Measurements from ENCODE around the gene MCTP1.
"Not testable (repeated sequence)": the region's sequence is repeated elsewhere in the genome, so short reads cannot be mapped to it uniquely, and the experiment has no call there.

The MCTP1 gene

GRCh38 chr5:95027151-95027721 lies 257.7 kb downstream of the MCTP1 start:
- DNase-seq (ENCODE audit: low read depth), result no peak

- DNase-seq (ENCODE audit: low read depth), result no peak
Measured at GRCh38 chr5:95026718-95027117, 258.2 kb downstream of the MCTP1 start.

GRCh38 chr5:95022967-95023695 lies 261.8 kb downstream of the MCTP1 start:
- DNase-seq (ENCODE audit: low read depth), result no peak

GRCh38 chr5:95020345-95020744 lies 264.5 kb downstream of the MCTP1 start:
- DNase-seq (ENCODE audit: low read depth), result no peak

- DNase-seq (ENCODE audit: low read depth), result no peak
Measured at GRCh38 chr5:95018946-95019345, 265.9 kb downstream of the MCTP1 start.

- DNase-seq (ENCODE audit: low read depth), result no peak
Measured at GRCh38 chr5:95018511-95018910, 266.4 kb downstream of the MCTP1 start.

GRCh38 chr5:95009812-95010211 lies 275.1 kb downstream of the MCTP1 start:
- no peak for DNase-seq (ENCODE audit: low read depth)

GRCh38 chr5:95007921-95008597 lies 276.8 kb downstream of the MCTP1 start:
- no peak for DNase-seq (ENCODE audit: low read depth)

- no peak for DNase-seq (ENCODE audit: low read depth)
Measured at GRCh38 chr5:95005811-95006210, 279.1 kb downstream of the MCTP1 start.

GRCh38 chr5:94998670-94999069 lies 286.2 kb downstream of the MCTP1 start:
- no peak for DNase-seq (ENCODE audit: low read depth)

GRCh38 chr5:94994537-94994936 lies 290.4 kb downstream of the MCTP1 start:
- DNase-seq (ENCODE audit: low read depth), result not testable (repeated sequence)

GRCh38 chr5:94993491-94993890 lies 291.4 kb downstream of the MCTP1 start:
- DNase-seq (ENCODE audit: low read depth), result no peak

- DNase-seq (ENCODE audit: low read depth), result no peak
Measured at GRCh38 chr5:94992325-94992724, 292.6 kb downstream of the MCTP1 start.

- no peak for DNase-seq (ENCODE audit: low read depth)
Measured at GRCh38 chr5:94983861-94984535, 300.9 kb downstream of the MCTP1 start.

- DNase-seq (ENCODE audit: low read depth), result no peak
Measured at GRCh38 chr5:94977437-94977836, 307.5 kb downstream of the MCTP1 start.

GRCh38 chr5:94976853-94977252 lies 308.0 kb downstream of the MCTP1 start:
- no peak for DNase-seq (ENCODE audit: low read depth)

- no peak for DNase-seq (ENCODE audit: low read depth)
Measured at GRCh38 chr5:94972268-94972667, 312.6 kb downstream of the MCTP1 start.

- no peak for DNase-seq (ENCODE audit: low read depth)
Measured at GRCh38 chr5:94969174-94969573, 315.7 kb downstream of the MCTP1 start.

GRCh38 chr5:94968507-94969095 lies 316.3 kb downstream of the MCTP1 start:
- no peak for DNase-seq (ENCODE audit: low read depth)

- no peak for DNase-seq (ENCODE audit: low read depth)
Measured at GRCh38 chr5:94967525-94967924, 317.4 kb downstream of the MCTP1 start.

GRCh38 chr5:94959279-94959678 lies 325.6 kb downstream of the MCTP1 start:
- DNase-seq (ENCODE audit: low read depth), result not testable (repeated sequence)

- DNase-seq (ENCODE audit: low read depth), result no peak
Measured at GRCh38 chr5:94945656-94946055, 339.2 kb downstream of the MCTP1 start.
